Measurements from ENCODE around the gene DCTPP1.

DCTPP1 gene

GRCh38 chr16:30375864-30376263 is 54.0 kb downstream of the DCTPP1 start:
- Histone ChIP-seq H3K4me1 (ENCODE audit: insufficient read depth, poor library complexity, severe bottlenecking) (peaks cover 4% of the 10 kb centered on the region), H3K9me3 (ENCODE audit: severe bottlenecking) (no peaks in the 10 kb centered on the region), H3K27me3 (ENCODE audit: insufficient read depth, poor library complexity, severe bottlenecking) (no peaks in the 10 kb centered on the region), H3K27ac (ENCODE audit: poor library complexity, severe bottlenecking) (no peak overlapping the region), H3K36me3 (ENCODE audit: low read depth) (no peaks in the 10 kb centered on the region), H3K4me3 (ENCODE audit: severe bottlenecking) (no peak overlapping the region)
- ATAC-seq (ENCODE audit: low read depth) (no peak), DNase-seq (ENCODE audit: low spot score) (no peak)
- TF ChIP-seq CTCF (IDR thresholded peaks at IDR 0.05; ENCODE audit: poor library complexity, severe bottlenecking): no peak

GRCh38 chr16:30374538-30374937 is 55.3 kb downstream of the DCTPP1 start, which contains the start of gene MYL11:
MYL11 (plus strand) TSS chr16:30374802; CDS start chr16:30374858, 56 bp downstream.
- Histone ChIP-seq H3K9me3 (ENCODE audit: severe bottlenecking) (no peaks in the 10 kb centered on the region), H3K27ac (ENCODE audit: poor library complexity, severe bottlenecking) (no peak within 1 kb of the TSS), H3K27me3 (ENCODE audit: insufficient read depth, poor library complexity, severe bottlenecking) (no peaks in the 10 kb centered on the region), H3K4me3 (ENCODE audit: severe bottlenecking) (no peak within 1 kb of the TSS), H3K4me1 (ENCODE audit: insufficient read depth, poor library complexity, severe bottlenecking) (peaks cover 4% of the 10 kb centered on the region), H3K36me3 (ENCODE audit: low read depth) (no peaks in the 10 kb centered on the region)
- no peak for TF ChIP-seq CTCF (IDR thresholded peaks at IDR 0.05; ENCODE audit: poor library complexity, severe bottlenecking)
- DNase-seq (ENCODE audit: low spot score) (no peak), ATAC-seq (ENCODE audit: low read depth) (no peak)

Measured in RWPE2 (cell line).